A549 (cell line): Measurements from ENCODE around the gene DGKH.

Experiments used
- CTCF ChIP-seq: fragments of >200 bp; sonication (Bioruptor Twin); formaldehyde crosslinking; IDR thresholded peaks from 3 replicates; pipeline ENCODE4 v1.5.1; 2016
- RNF2 ChIP-seq: fragments of 200-600 bp; sonication (generic); IDR thresholded peaks from 2 replicates; pipeline ENCODE4 v1.6.1; 2016; ENCODE audit warnings: low read depth, mild to moderate bottlenecking, antibody characterized with exemption, moderate library complexity, borderline replicate concordance

GRCh38 chr13:42260903-42261654 lies 212.6 kb downstream of the DGKH start:
- no peak for TF ChIP-seq CTCF
- TF ChIP-seq RNF2, result no peak
